Rectal smooth muscle tissue (tissue), 1 donor: Measurements from ENCODE around the gene KCNF1.
"Not testable (repeated sequence)": the region's sequence is repeated elsewhere in the genome, so short reads cannot be mapped to it uniquely, and the experiment has no call there.

Experiments
- H3K27ac ChIP-seq: one replicate; pipeline ENCODE4 v1.7.0; 2013; ENCODE audit warnings: low read depth, low read length, inconsistent platforms
- H3K27me3 ChIP-seq: one replicate; pipeline ENCODE4 v1.7.0; 2013; ENCODE audit warnings: low read length; ENCODE audit not compliant: control insufficient read depth, insufficient read depth
- H3K36me3 ChIP-seq: one replicate; pipeline ENCODE4 v1.7.0; 2013; ENCODE audit warnings: low read length; ENCODE audit not compliant: control insufficient read depth, insufficient read depth
- H3K4me1 ChIP-seq: one replicate; pipeline ENCODE4 v1.7.0; 2013; ENCODE audit warnings: low read length; ENCODE audit not compliant: control insufficient read depth, insufficient read depth
- H3K4me3 ChIP-seq: one replicate; pipeline ENCODE4 v1.7.0; 2013; ENCODE audit warnings: low read length
- H3K9ac ChIP-seq: one replicate; pipeline ENCODE4 v1.7.0; 2013; ENCODE audit warnings: low read length

KCNF1 gene

GRCh38 chr2:10947446-10948187, 35.9 kb downstream of the KCNF1 start:
- Histone ChIP-seq H3K36me3 (no peaks in the 10 kb centered on the region), H3K4me3 (no peak overlapping the region), H3K9ac (no peak overlapping the region), H3K4me1 (no peaks in the 10 kb centered on the region), H3K27ac (no peak overlapping the region), H3K27me3 (no peaks in the 10 kb centered on the region)

DNA sequence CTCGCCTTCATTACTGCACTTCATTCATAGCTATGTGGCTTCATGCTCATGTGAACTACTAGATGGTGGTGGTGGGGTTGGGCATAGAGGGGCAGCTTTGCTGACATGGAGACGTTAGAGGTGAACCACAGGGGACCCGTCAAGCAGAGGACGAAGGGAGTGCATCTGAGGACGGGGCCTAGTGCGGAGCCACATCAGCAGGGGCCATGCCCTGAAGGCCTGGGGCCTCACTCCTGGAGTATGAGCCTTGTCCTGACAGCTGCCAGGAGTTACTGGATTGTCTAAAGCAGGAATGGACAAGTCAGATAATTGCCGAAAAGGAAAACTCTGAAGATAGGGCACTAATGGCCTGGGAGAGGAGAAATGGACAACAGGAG, 36.4 kb downstream of the KCNF1 start:
- no peaks in the 10 kb centered on the region for H3K27me3 ChIP-seq
- H3K4me1 ChIP-seq, result no peaks in the 10 kb centered on the region
- no peak overlapping the region for H3K4me3 ChIP-seq
- H3K27ac ChIP-seq, result no peak overlapping the region
- no peak overlapping the region for H3K9ac ChIP-seq
- no peaks in the 10 kb centered on the region for H3K36me3 ChIP-seq

- Histone ChIP-seq H3K9ac (no peak overlapping the region), H3K4me3 (no peak overlapping the region), H3K4me1 (no peaks in the 10 kb centered on the region), H3K27ac (no peak overlapping the region), H3K36me3 (no peaks in the 10 kb centered on the region), H3K27me3 (no peaks in the 10 kb centered on the region)
Observed at GRCh38 chr2:10948606-10949230, 37.0 kb downstream of the KCNF1 start.

- Histone ChIP-seq H3K4me3 (no peak overlapping the region), H3K27ac (no peak overlapping the region), H3K9ac (no peak overlapping the region), H3K27me3 (no peaks in the 10 kb centered on the region), H3K4me1 (no peaks in the 10 kb centered on the region), H3K36me3 (no peaks in the 10 kb centered on the region)
Observed at GRCh38 chr2:10949835-10950234, 38.1 kb downstream of the KCNF1 start.

- no peaks in the 10 kb centered on the region for H3K36me3 ChIP-seq
- no peaks in the 10 kb centered on the region for H3K27me3 ChIP-seq
- H3K27ac ChIP-seq, result no peak overlapping the region
- no peaks in the 10 kb centered on the region for H3K4me1 ChIP-seq
- H3K4me3 ChIP-seq, result no peak overlapping the region
- no peak overlapping the region for H3K9ac ChIP-seq
Observed at GRCh38 chr2:10951558-10952414, 40.1 kb downstream of the KCNF1 start.

- Histone ChIP-seq H3K27ac (no peak overlapping the region), H3K36me3 (no peaks in the 10 kb centered on the region), H3K4me3 (no peak overlapping the region), H3K9ac (no peak overlapping the region), H3K27me3 (no peaks in the 10 kb centered on the region), H3K4me1 (no peaks in the 10 kb centered on the region)
Observed at GRCh38 chr2:10954416-10954815, 42.7 kb downstream of the KCNF1 start.

DNA sequence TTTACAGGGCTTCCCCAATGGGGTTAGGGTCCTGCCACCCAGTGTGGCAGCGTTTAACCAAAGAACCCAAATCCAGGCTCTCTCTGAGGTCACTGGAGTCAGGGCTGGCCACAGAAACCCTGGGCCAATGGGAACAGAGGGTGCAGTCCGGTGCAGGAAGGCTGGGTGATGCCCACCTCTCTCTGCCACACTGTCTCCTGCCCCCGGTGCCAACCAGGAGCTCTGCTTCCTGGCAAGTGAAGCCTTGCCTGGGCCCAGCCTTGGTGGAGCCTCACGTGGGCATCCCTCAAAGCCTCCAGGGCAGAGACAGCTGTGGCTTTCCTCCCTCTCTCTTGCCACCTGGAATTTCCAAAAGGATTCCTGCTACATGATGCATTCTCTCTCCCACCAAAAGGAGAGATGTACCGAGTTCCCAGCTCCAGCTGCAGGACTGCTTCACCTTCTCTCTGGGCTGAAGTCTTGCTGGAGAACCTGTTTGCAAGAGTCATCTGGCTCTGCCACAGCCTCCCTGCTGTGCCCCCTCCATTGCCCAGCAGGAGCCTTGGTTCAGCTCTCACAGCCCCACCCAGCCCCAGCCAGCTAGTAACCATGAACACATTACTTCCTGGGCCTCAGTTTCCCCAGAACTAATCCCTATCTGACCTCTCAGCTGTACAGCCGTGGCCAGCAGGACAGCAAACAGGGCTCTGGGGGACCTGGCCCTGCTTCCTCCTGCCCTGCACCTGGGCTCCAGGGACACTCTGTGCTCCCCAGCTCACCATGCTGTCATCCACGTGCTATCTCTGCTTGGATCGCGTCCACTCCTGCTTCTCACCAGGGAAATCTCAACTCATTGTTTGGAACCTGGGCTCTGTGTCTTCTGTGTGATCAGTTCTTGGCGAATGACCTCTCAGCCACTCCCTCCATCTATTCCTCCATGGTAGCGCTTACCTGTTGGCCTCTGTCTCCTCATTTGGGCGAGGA, 43.4 kb downstream of the KCNF1 start:
- Histone ChIP-seq H3K27ac (no peak overlapping the region), H3K9ac (no peak overlapping the region), H3K4me3 (no peak overlapping the region), H3K27me3 (no peaks in the 10 kb centered on the region), H3K36me3 (no peaks in the 10 kb centered on the region), H3K4me1 (no peaks in the 10 kb centered on the region)

- no peaks in the 10 kb centered on the region for H3K27me3 ChIP-seq
- no peaks in the 10 kb centered on the region for H3K36me3 ChIP-seq
- H3K4me3 ChIP-seq, result no peak overlapping the region
- H3K4me1 ChIP-seq, result no peaks in the 10 kb centered on the region
- H3K9ac ChIP-seq, result no peak overlapping the region
- no peak overlapping the region for H3K27ac ChIP-seq
Observed at GRCh38 chr2:10956006-10956790, 44.5 kb downstream of the KCNF1 start.

GRCh38 chr2:10957391-10957790, 45.7 kb downstream of the KCNF1 start:
- H3K36me3 ChIP-seq, result no peaks in the 10 kb centered on the region
- H3K4me1 ChIP-seq, result no peaks in the 10 kb centered on the region
- no peak overlapping the region for H3K9ac ChIP-seq
- H3K27me3 ChIP-seq, result no peaks in the 10 kb centered on the region
- no peak overlapping the region for H3K4me3 ChIP-seq
- H3K27ac ChIP-seq, result no peak overlapping the region

GRCh38 chr2:10958452-10958851, 46.7 kb downstream of the KCNF1 start:
- not testable (repeated sequence) for H3K27me3 ChIP-seq, H3K4me1 ChIP-seq, H3K36me3 ChIP-seq, H3K9ac ChIP-seq, H3K27ac ChIP-seq, H3K4me3 ChIP-seq

GRCh38 chr2:10960606-10961489, 49.1 kb downstream of the KCNF1 start:
- Histone ChIP-seq H3K4me3 (no peak overlapping the region), H3K9ac (no peak overlapping the region), H3K27me3 (no peaks in the 10 kb centered on the region), H3K4me1 (peaks cover 2% of the 10 kb centered on the region), H3K36me3 (no peaks in the 10 kb centered on the region), H3K27ac (no peak overlapping the region)
